ENCODE measurements around the gene ACACB. TPM values are rescaled to one million over a fixed set of nuclear protein-coding genes. Genes with fewer than 3 reads are reported as not detected.

The ACACB gene
- total and polyA plus RNA-seq, 4 experiments from 2014 or later = 0.83 to 47.1 (median 24.4) TPM

- ChIA-PET POLR2A (ENCODE audit: partially characterized antibody) (no interaction called here), CTCF (ENCODE audit: partially characterized antibody) (interaction anchor here (1.1 to 2.1 kb wide), 2 partner anchors 16 to 149 kb away, joined by 3 to 4 read pairs; no protein-coding TSS in a partner anchor)
- intact Hi-C loops (cut with micrococcal nuclease) = no loop called here
- no peak overlapping the region for H3K4me3 ChIP-seq (ENCODE audit: low read length in 2 of 2)
- no peaks in the 10 kb centered on the region for H3K36me3 ChIP-seq (ENCODE audit: insufficient read depth, low read length)
- no peak overlapping the region for H3K4me3 Mint-ChIP-seq
- no peaks in the 10 kb centered on the region for H3K9me3 ChIP-seq (ENCODE audit: control insufficient read depth in 1 of 2, low read length in 2 of 2)
- peaks cover 0 to 2% (median 0%) of the 10 kb centered on the region in 8 donors for H3K9me3 Mint-ChIP-seq
- H3K27me3 Mint-ChIP-seq = peaks cover 2% of the 10 kb centered on the region in 2 donors
- no peaks in the 10 kb centered on the region for H3K4me1 ChIP-seq (ENCODE audit: insufficient read depth, low read length)
- no peaks in the 10 kb centered on the region for H3K4me1 Mint-ChIP-seq
- no peaks in the 10 kb centered on the region for H3K27me3 ChIP-seq (ENCODE audit: insufficient read depth, low read length)
- DNase-seq = no peak
- H3K36me3 Mint-ChIP-seq = no peaks in the 10 kb centered on the region
- no peak overlapping the region for H3K27ac ChIP-seq (ENCODE audit: low read depth, low read length)
- H3K27ac Mint-ChIP-seq = no peak overlapping the region
Observed at GRCh38 chr12:109279525-109279924, 163.1 kb downstream of the ACACB start.

GRCh38 chr12:109281452-109281851 lies 165.1 kb downstream of the ACACB start:
- no peaks in the 10 kb centered on the region for H3K4me1 ChIP-seq (ENCODE audit: insufficient read depth, low read length)
- intact Hi-C loops (cut with micrococcal nuclease) = no loop called here
- H3K36me3 Mint-ChIP-seq = no peaks in the 10 kb centered on the region
- H3K4me1 Mint-ChIP-seq = no peaks in the 10 kb centered on the region
- no peak overlapping the region for H3K4me3 Mint-ChIP-seq
- no peaks in the 10 kb centered on the region for H3K36me3 ChIP-seq (ENCODE audit: insufficient read depth, low read length)
- H3K9me3 ChIP-seq (ENCODE audit: control insufficient read depth in 1 of 2, low read length in 2 of 2) = no peaks in the 10 kb centered on the region
- H3K27me3 ChIP-seq (ENCODE audit: insufficient read depth, low read length) = no peaks in the 10 kb centered on the region
- DNase-seq = no peak
- POLR2A ChIA-PET (ENCODE audit: partially characterized antibody) = no interaction called here
- no peaks in the 10 kb centered on the region for H3K27me3 Mint-ChIP-seq
- no peak overlapping the region for H3K27ac Mint-ChIP-seq
- H3K27ac ChIP-seq (ENCODE audit: low read depth, low read length) = no peak overlapping the region
- H3K4me3 ChIP-seq (ENCODE audit: low read length in 2 of 2) = no peak overlapping the region
- H3K9me3 Mint-ChIP-seq = no peaks in the 10 kb centered on the region
- CTCF ChIA-PET (ENCODE audit: partially characterized antibody) = interaction anchor here (2.1 kb wide), 1 partner anchor 18 kb away, joined by 4 read pairs; no protein-coding TSS in a partner anchor

- ChIA-PET POLR2A (ENCODE audit: partially characterized antibody) (no interaction called here), CTCF (ENCODE audit: partially characterized antibody) (no interaction called here)
- H3K27ac ChIP-seq (ENCODE audit: low read depth, low read length) = no peak overlapping the region
- peaks cover 0 to 2% of the 10 kb centered on the region in 2 donors for H3K27me3 Mint-ChIP-seq
- no peak overlapping the region for H3K4me3 ChIP-seq (ENCODE audit: low read length in 2 of 2)
- no peak overlapping the region for H3K4me3 Mint-ChIP-seq
- H3K4me1 ChIP-seq (ENCODE audit: insufficient read depth, low read length) = no peaks in the 10 kb centered on the region
- H3K36me3 Mint-ChIP-seq = no peaks in the 10 kb centered on the region
- intact Hi-C loops (cut with micrococcal nuclease) = no loop called here
- H3K9me3 Mint-ChIP-seq = no peaks in the 10 kb centered on the region
- H3K36me3 ChIP-seq (ENCODE audit: insufficient read depth, low read length) = no peaks in the 10 kb centered on the region
- peaks cover 0 to 4% (median 0%) of the 10 kb centered on the region in 4 donors for H3K4me1 Mint-ChIP-seq
- no peaks in the 10 kb centered on the region for H3K9me3 ChIP-seq (ENCODE audit: control insufficient read depth in 1 of 2, low read length in 2 of 2)
- DNase-seq = no peak
- H3K27me3 ChIP-seq (ENCODE audit: insufficient read depth, low read length) = no peaks in the 10 kb centered on the region
- no peak overlapping the region for H3K27ac Mint-ChIP-seq
Observed at GRCh38 chr12:109284392-109284791, 168.0 kb downstream of the ACACB start.

- peaks cover 0 to 4% (median 0%) of the 10 kb centered on the region in 4 donors for H3K4me1 Mint-ChIP-seq
- Histone ChIP-seq H3K36me3 (ENCODE audit: insufficient read depth, low read length) (no peaks in the 10 kb centered on the region), H3K4me1 (ENCODE audit: insufficient read depth, low read length) (no peaks in the 10 kb centered on the region), H3K4me3 (ENCODE audit: low read length in 2 of 2) (no peak overlapping the region), H3K27ac (ENCODE audit: low read depth, low read length) (no peak overlapping the region), H3K27me3 (ENCODE audit: insufficient read depth, low read length) (no peaks in the 10 kb centered on the region), H3K9me3 (ENCODE audit: control insufficient read depth in 1 of 2, low read length in 2 of 2) (no peaks in the 10 kb centered on the region)
- POLR2A ChIA-PET (ENCODE audit: partially characterized antibody) = no interaction called here
- intact Hi-C loops (cut with micrococcal nuclease) = no loop called here
- H3K36me3 Mint-ChIP-seq = no peaks in the 10 kb centered on the region
- H3K27me3 Mint-ChIP-seq = peaks cover 6 to 7% of the 10 kb centered on the region in 2 donors
- no peaks in the 10 kb centered on the region for H3K9me3 Mint-ChIP-seq
- no peak overlapping the region for H3K4me3 Mint-ChIP-seq
- CTCF ChIA-PET (ENCODE audit: partially characterized antibody) = no interaction called here
- no peak for DNase-seq
- H3K27ac Mint-ChIP-seq = no peak overlapping the region
Observed at GRCh38 chr12:109286252-109286651, 169.9 kb downstream of the ACACB start.

- no peak overlapping the region for H3K4me3 Mint-ChIP-seq
- Histone ChIP-seq H3K36me3 (ENCODE audit: insufficient read depth, low read length) (no peaks in the 10 kb centered on the region), H3K4me1 (ENCODE audit: insufficient read depth, low read length) (no peaks in the 10 kb centered on the region), H3K27me3 (ENCODE audit: insufficient read depth, low read length) (no peaks in the 10 kb centered on the region), H3K27ac (ENCODE audit: low read depth, low read length) (no peak overlapping the region), H3K9me3 (ENCODE audit: control insufficient read depth in 1 of 2, low read length in 2 of 2) (no peaks in the 10 kb centered on the region), H3K4me3 (ENCODE audit: low read length in 2 of 2) (no peak overlapping the region)
- H3K27ac Mint-ChIP-seq = no peak overlapping the region
- peaks cover 6 to 11% of the 10 kb centered on the region in 2 donors for H3K27me3 Mint-ChIP-seq
- CTCF ChIA-PET (ENCODE audit: partially characterized antibody) = no interaction called here
- POLR2A ChIA-PET (ENCODE audit: partially characterized antibody) = no interaction called here
- H3K9me3 Mint-ChIP-seq = no peaks in the 10 kb centered on the region
- no peaks in the 10 kb centered on the region for H3K36me3 Mint-ChIP-seq
- peaks cover 0 to 4% (median 0%) of the 10 kb centered on the region in 4 donors for H3K4me1 Mint-ChIP-seq
- intact Hi-C loops (cut with micrococcal nuclease) = no loop called here
- DNase-seq = no peak
Observed at GRCh38 chr12:109286652-109287051, 170.3 kb downstream of the ACACB start.

GRCh38 chr12:109287181-109287580 lies 170.8 kb downstream of the ACACB start:
- Histone ChIP-seq H3K27ac (ENCODE audit: low read depth, low read length) (no peak overlapping the region), H3K4me3 (ENCODE audit: low read length in 2 of 2) (no peak overlapping the region), H3K36me3 (ENCODE audit: insufficient read depth, low read length) (no peaks in the 10 kb centered on the region), H3K9me3 (ENCODE audit: control insufficient read depth in 1 of 2, low read length in 2 of 2) (no peaks in the 10 kb centered on the region), H3K4me1 (ENCODE audit: insufficient read depth, low read length) (no peaks in the 10 kb centered on the region), H3K27me3 (ENCODE audit: insufficient read depth, low read length) (no peaks in the 10 kb centered on the region)
- no peak overlapping the region for H3K27ac Mint-ChIP-seq
- no peak overlapping the region for H3K4me3 Mint-ChIP-seq
- CTCF ChIA-PET (ENCODE audit: partially characterized antibody) = no interaction called here
- intact Hi-C loops (cut with micrococcal nuclease) = no loop called here
- H3K9me3 Mint-ChIP-seq = no peaks in the 10 kb centered on the region
- H3K27me3 Mint-ChIP-seq = peaks cover 6 to 11% of the 10 kb centered on the region in 2 donors
- H3K36me3 Mint-ChIP-seq = no peaks in the 10 kb centered on the region
- peaks cover 0 to 4% (median 0%) of the 10 kb centered on the region in 4 donors for H3K4me1 Mint-ChIP-seq
- POLR2A ChIA-PET (ENCODE audit: partially characterized antibody) = no interaction called here
- DNase-seq = no peak

GRCh38 chr12:109287811-109288469 lies 171.6 kb downstream of the ACACB start:
- Mint-ChIP-seq H3K27me3 (peaks cover 6 to 18% of the 10 kb centered on the region in 2 donors), H3K9me3 (no peaks in the 10 kb centered on the region), H3K4me1 (peaks cover 0 to 4% (median 0%) of the 10 kb centered on the region in 4 donors), H3K36me3 (no peaks in the 10 kb centered on the region), H3K27ac (no peak overlapping the region), H3K4me3 (no peak overlapping the region)
- intact Hi-C loops (cut with micrococcal nuclease) = no loop called here
- POLR2A ChIA-PET (ENCODE audit: partially characterized antibody) = no interaction called here
- no peak overlapping the region for H3K27ac ChIP-seq (ENCODE audit: low read depth, low read length)
- no peaks in the 10 kb centered on the region for H3K4me1 ChIP-seq (ENCODE audit: insufficient read depth, low read length)
- H3K36me3 ChIP-seq (ENCODE audit: insufficient read depth, low read length) = no peaks in the 10 kb centered on the region
- CTCF ChIA-PET (ENCODE audit: partially characterized antibody) = no interaction called here
- no peak for DNase-seq
- no peak overlapping the region for H3K4me3 ChIP-seq (ENCODE audit: low read length in 2 of 2)
- H3K9me3 ChIP-seq (ENCODE audit: control insufficient read depth in 1 of 2, low read length in 2 of 2) = no peaks in the 10 kb centered on the region
- H3K27me3 ChIP-seq (ENCODE audit: insufficient read depth, low read length) = no peaks in the 10 kb centered on the region
